A172 (cell line): Measurements from ENCODE around the gene CDK3. TPM values are rescaled to one million over a fixed set of nuclear protein-coding genes. Genes with fewer than 3 reads are reported as not detected.
A peak's percentile ranks its signal among the peaks of the same experiment; 100 is the strongest.
"Not testable (repeated sequence)": the region's sequence is repeated elsewhere in the genome, so short reads cannot be mapped to it uniquely, and the experiment has no call there.

ENCODE experiments used
- DNase-seq: peaks from one replicate; pipeline ENCODE4 v3.0.0-alpha.2; 2015; ENCODE audit warnings: low spot score
- total RNA-seq: library from RNA; depleted of rRNA; stranded (reverse); fragments of >200 nt; shearing (Covaris generic); gene quantifications from 2 replicates; pipeline ENCODE4 v1.2.3, GENCODE V29; 2014; rRNA removed

Gene CDK3
- total RNA-seq, 1 experiment from 2014 or later, result 5.7 TPM

GRCh38 chr17:76038050-76038449, 37.4 kb downstream of the CDK3 start:
- DNase-seq, result no peak

- DNase-seq, result no peak
Observed at GRCh38 chr17:76039121-76039520, 38.5 kb downstream of the CDK3 start.

- no peak for DNase-seq
Observed at GRCh38 chr17:76040376-76040775, 39.7 kb downstream of the CDK3 start.

GRCh38 chr17:76042868-76043267, 42.2 kb downstream of the CDK3 start:
- DNase-seq, result not testable (repeated sequence)

GRCh38 chr17:76044475-76045007, 43.9 kb downstream of the CDK3 start:
- not testable (repeated sequence) for DNase-seq

GRCh38 chr17:76046064-76046463, 45.4 kb downstream of the CDK3 start:
- DNase-seq, result no peak

GRCh38 chr17:76048025-76048605, 47.5 kb downstream of the CDK3 start:
- no peak for DNase-seq

- peak; percentile 93 for DNase-seq
Observed at GRCh38 chr17:76048711-76049110, 48.1 kb downstream of the CDK3 start.

GRCh38 chr17:76049239-76049638, 48.6 kb downstream of the CDK3 start:
- DNase-seq, result no peak

GRCh38 chr17:76049836-76050537, 49.3 kb downstream of the CDK3 start:
- no peak for DNase-seq

- peak; percentile 74 for DNase-seq
Observed at GRCh38 chr17:76050538-76051467, 50.1 kb downstream of the CDK3 start.

GRCh38 chr17:76051561-76051960, 50.9 kb downstream of the CDK3 start:
- DNase-seq, result no peak

GRCh38 chr17:76053246-76054111, 52.8 kb downstream of the CDK3 start:
- DNase-seq, result peak; percentile 88

GRCh38 chr17:76054112-76054476, 53.4 kb downstream of the CDK3 start:
- peak; percentile 81 for DNase-seq

Other genes starting within 250 kb of the CDK3 start
- gene GALK1, start 235.7 kb upstream of the CDK3 start, total RNA-seq, result 72.7 and 87.5 TPM in 2 replicates
- 52.7 and 64.4 TPM in 2 replicates for gene UNK, start 216.0 kb upstream of the CDK3 start, total RNA-seq
- 138 and 372 TPM in 2 replicates for gene UNC13D, start 156.5 kb upstream of the CDK3 start, total RNA-seq
- 68.5 and 70.0 TPM in 2 replicates for gene WBP2, start 145.5 kb upstream of the CDK3 start, total RNA-seq
- 159 and 173 TPM in 2 replicates for gene TRIM47, start 122.3 kb upstream of the CDK3 start, total RNA-seq
- 32.7 and 41.4 TPM in 2 replicates for gene TRIM65, start 103.9 kb upstream of the CDK3 start, total RNA-seq
- 55.1 and 58.4 TPM in 2 replicates for gene MRPL38, start 96.0 kb upstream of the CDK3 start, total RNA-seq
- 9.9 and 12.5 TPM in 2 replicates for gene FBF1, start 59.8 kb upstream of the CDK3 start, total RNA-seq
- 47.5 and 48.6 TPM in 2 replicates for gene ACOX1, start 21.7 kb upstream of the CDK3 start, total RNA-seq
- 23.4 and 28.4 TPM in 2 replicates for gene TEN1, start 21.6 kb upstream of the CDK3 start, total RNA-seq
- not detected in 2 replicates for gene EVPL, start 26.5 kb downstream of the CDK3 start, total RNA-seq
- gene SRP68, start 71.7 kb downstream of the CDK3 start, total RNA-seq, result 34.6 and 45.0 TPM in 2 replicates
- gene GALR2, start 73.9 kb downstream of the CDK3 start, total RNA-seq, result 0.19 TPM in 1 of 2 replicates, not detected in the other
- not detected in 2 replicates for gene ZACN, start 78.3 kb downstream of the CDK3 start, total RNA-seq
- 98.5 and 104 TPM in 2 replicates for gene EXOC7, start 102.9 kb downstream of the CDK3 start, total RNA-seq
- not detected in 2 replicates for gene FOXJ1, start 140.4 kb downstream of the CDK3 start, total RNA-seq
- gene RNF157, start 239.6 kb downstream of the CDK3 start, total RNA-seq, result 7.0 and 8.3 TPM in 2 replicates